WTC11 (cell line): Measurements from ENCODE around the gene DNM1. TPM values are rescaled to one million over a fixed set of nuclear protein-coding genes. Genes with fewer than 3 reads are reported as not detected.

Experiments used
- ATAC-seq: fragments of 200-7000 bp; cut with Tn5 transposase; 2 replicates; pipeline ENCODE4 v1.10.0; 2021; ENCODE audit warnings: mild to moderate bottlenecking, moderate library complexity
- CTCF ChIA-PET: fragments of 300-600 bp; sonication (Branson Sonifier 250); formaldehyde crosslinking; loops from one replicate; lab custom pipeline; 2021; ENCODE audit warnings: antibody characterized with exemption; lab: Charles Lee
- POLR2A ChIA-PET: fragments of 350-600 bp; sonication (Branson Sonifier 250); formaldehyde crosslinking; loops from one replicate; lab custom pipeline; 2021; ENCODE audit warnings: antibody characterized with exemption; lab: Charles Lee
- DNase-seq: peaks from one replicate; pipeline ENCODE4 v3.0.0; 2021; ENCODE audit warnings: low spot score
- H3K27ac Mint-ChIP-seq: 2 replicates; pipeline ENCODE4 v1.8.0; 2021; ENCODE audit warnings: mixed read lengths
- H3K27me3 Mint-ChIP-seq: 2 replicates; pipeline ENCODE4 v1.8.0; 2021; ENCODE audit warnings: low read depth, mild to moderate bottlenecking, moderate library complexity, mixed read lengths
- H3K36me3 Mint-ChIP-seq: 2 replicates; pipeline ENCODE4 v1.8.0; 2021; ENCODE audit warnings: mixed read lengths
- H3K4me1 Mint-ChIP-seq: 2 replicates; pipeline ENCODE4 v1.8.0; 2022; ENCODE audit warnings: mixed read lengths
- H3K4me3 Mint-ChIP-seq: 2 replicates; pipeline ENCODE4 v1.8.0; 2021; ENCODE audit warnings: mild to moderate bottlenecking, moderate library complexity, mixed read lengths
- H3K9me3 Mint-ChIP-seq: 2 replicates; pipeline ENCODE4 v1.8.0; 2021; ENCODE audit warnings: mixed read lengths
- CREM ChIP-seq: sonication (generic); formaldehyde crosslinking; IDR thresholded peaks from 2 replicates; pipeline ENCODE4 v1.8.1; 2022; ENCODE audit warnings: mild to moderate bottlenecking, missing genetic modification reagents, moderate library complexity
- FOXK1 ChIP-seq: sonication (generic); formaldehyde crosslinking; IDR thresholded peaks from 2 replicates; pipeline ENCODE4 v1.8.0; 2022; ENCODE audit warnings: mild to moderate bottlenecking, moderate library complexity, missing genetic modification reagents
- FOXP1 ChIP-seq: sonication (generic); formaldehyde crosslinking; IDR thresholded peaks from 2 replicates; pipeline ENCODE4 v1.8.0; 2022; ENCODE audit warnings: missing genetic modification reagents, mild to moderate bottlenecking, moderate library complexity, borderline replicate concordance
- GRHL2 ChIP-seq: fragments of 250-450 bp; sonication (Bioruptor Pico); IDR thresholded peaks from 2 replicates; pipeline ENCODE4 v1.8.0; 2022; ENCODE audit warnings: mild to moderate bottlenecking, moderate library complexity; ENCODE audit not compliant: insufficient replicate concordance, severe bottlenecking
- JUN ChIP-seq: sonication (generic); formaldehyde crosslinking; IDR thresholded peaks from 2 replicates; pipeline ENCODE4 v1.8.0; 2023; ENCODE audit warnings: mild to moderate bottlenecking, missing genetic modification reagents
- NFE2L1 ChIP-seq: sonication (generic); formaldehyde crosslinking; IDR thresholded peaks from 2 replicates; pipeline ENCODE4 v1.8.1; 2023; ENCODE audit warnings: missing genetic modification reagents
- NR3C1 ChIP-seq: sonication (generic); formaldehyde crosslinking; conservative IDR thresholded peaks from 2 replicates; pipeline ENCODE4 v1.8.1; 2023; ENCODE audit warnings: low read depth, mild to moderate bottlenecking, missing genetic modification reagents
- PRRX2 ChIP-seq: fragments of 250-450 bp; sonication (Bioruptor Pico); IDR thresholded peaks from 2 replicates; pipeline ENCODE4 v1.8.0; 2021; ENCODE audit warnings: mild to moderate bottlenecking
- SMAD3 ChIP-seq: sonication (generic); formaldehyde crosslinking; IDR thresholded peaks from 2 replicates; pipeline ENCODE4 v1.8.0; 2022; ENCODE audit warnings: missing genetic modification reagents, mild to moderate bottlenecking, borderline replicate concordance
- SMAD4 ChIP-seq: sonication (generic); formaldehyde crosslinking; IDR thresholded peaks from 2 replicates; pipeline ENCODE4 v1.8.0; 2022; ENCODE audit warnings: mild to moderate bottlenecking, missing genetic modification reagents
- SOX15 ChIP-seq: fragments of 250-450 bp; sonication (Bioruptor Pico); IDR thresholded peaks from 2 replicates; pipeline ENCODE4 v1.9.0; 2021; ENCODE audit warnings: mild to moderate bottlenecking
- TEAD1 ChIP-seq: sonication (generic); formaldehyde crosslinking; IDR thresholded peaks from 2 replicates; pipeline ENCODE4 v1.8.0; 2022; ENCODE audit warnings: mild to moderate bottlenecking, missing genetic modification reagents
- TEAD4 ChIP-seq: sonication (generic); formaldehyde crosslinking; IDR thresholded peaks from 2 replicates; pipeline ENCODE4 v1.8.0; 2022; ENCODE audit warnings: mild to moderate bottlenecking, missing genetic modification reagents
- ZNF138 ChIP-seq: sonication (generic); formaldehyde crosslinking; conservative IDR thresholded peaks from 2 replicates; pipeline ENCODE4 v1.8.1; 2022; ENCODE audit warnings: mild to moderate bottlenecking, moderate library complexity, missing genetic modification reagents
- ZNF232 ChIP-seq: sonication (generic); formaldehyde crosslinking; IDR thresholded peaks from 2 replicates; pipeline ENCODE4 v1.8.0; 2022; ENCODE audit warnings: mild to moderate bottlenecking, missing genetic modification reagents
- ZNF671 ChIP-seq: fragments of 250-450 bp; sonication (Bioruptor Pico); IDR thresholded peaks from 2 replicates; pipeline ENCODE4 v1.8.0; 2021; ENCODE audit warnings: mild to moderate bottlenecking
- total RNA-seq: library from RNA; stranded (reverse); gene quantifications from 3 replicates; pipeline ENCODE4 v1.2.3, GENCODE V29; 2021
- TF ChIP-seq, protein P1 (sequence below): fragments of 250-450 bp; sonication (Bioruptor Pico); IDR thresholded peaks from 2 replicates; pipeline ENCODE4 v1.9.0; 2021; ENCODE audit warnings: mild to moderate bottlenecking, borderline replicate concordance
- TF ChIP-seq, protein P2 (sequence below): sonication (generic); formaldehyde crosslinking; IDR thresholded peaks from 2 replicates; pipeline ENCODE4 v1.8.0; 2023; ENCODE audit warnings: missing genetic modification reagents, mild to moderate bottlenecking, borderline replicate concordance
- TF ChIP-seq, protein P3 (sequence below): sonication (generic); formaldehyde crosslinking; conservative IDR thresholded peaks from 2 replicates; pipeline ENCODE4 v1.8.1; 2023; ENCODE audit warnings: mild to moderate bottlenecking, low read depth, missing genetic modification reagents, moderate library complexity

Gene DNM1
- total RNA-seq, 1 experiment from 2014 or later: 79.0 TPM

DNA sequence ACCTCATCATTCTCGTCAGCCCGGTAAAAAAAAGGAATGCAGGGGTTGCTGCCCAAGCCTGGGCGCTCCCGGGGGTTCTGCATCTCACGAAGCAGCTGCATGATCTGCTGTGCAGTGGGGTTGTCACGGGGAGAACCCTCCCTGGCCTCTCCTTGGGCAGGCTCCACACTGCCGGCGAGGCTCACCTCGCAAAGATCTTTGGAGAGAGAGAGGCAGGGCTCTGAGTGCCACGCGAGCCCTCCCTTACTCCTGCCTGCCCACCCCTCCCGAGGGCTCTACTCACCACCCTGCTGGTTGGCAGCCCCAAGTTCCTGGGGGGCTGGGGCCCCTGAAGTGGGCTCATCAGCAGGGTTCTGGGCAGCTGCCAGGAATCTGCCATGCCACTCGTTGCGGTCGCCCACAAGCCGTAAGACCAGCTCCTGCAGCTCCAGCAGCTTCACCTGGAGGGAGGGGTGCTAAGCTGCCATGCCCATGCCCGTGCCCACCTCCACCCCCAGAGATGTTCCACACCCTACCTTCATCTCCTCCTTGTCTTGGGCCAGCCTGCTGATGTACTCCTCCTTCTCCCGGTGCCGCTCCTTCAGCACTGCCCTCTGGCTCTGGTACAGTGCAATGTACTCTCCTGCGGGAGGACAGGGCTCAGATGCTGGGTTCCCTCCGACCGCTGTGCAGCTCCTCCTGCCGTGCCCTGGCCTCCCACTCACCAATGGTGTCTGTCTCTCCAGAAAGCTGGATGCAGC is 54.1 kb downstream of the DNM1 start:
- H3K27ac Mint-ChIP-seq: no peak overlapping the region; the same call in 1 of the 2 replicates

More for the DNA sequence above, 54.1 kb downstream of the DNM1 start:
- ChIA-PET POLR2A (no interaction called here), CTCF (interaction anchor here (1.1 kb wide), 1 partner anchor 132 kb away, joined by 4 read pairs; no protein-coding TSS in a partner anchor)
- Mint-ChIP-seq H3K4me3 (no peak overlapping the region), H3K9me3 (no peaks in the 10 kb centered on the region), H3K4me1 (peaks cover 24% of the 10 kb centered on the region), H3K36me3 (peaks cover 26% of the 10 kb centered on the region), H3K27me3 (no peaks in the 10 kb centered on the region)
- no peak for ATAC-seq
- no peak for DNase-seq
- no peak for TF ChIP-seq SMAD3 (CRISPR knock-in tag)
- no peak for TF ChIP-seq FOXP1 (CRISPR knock-in tag)
- TF ChIP-seq NR3C1 (CRISPR knock-in tag): no peak
- no peak for TF ChIP-seq GRHL2 (CRISPR knock-in tag)
- TF ChIP-seq SMAD4 (CRISPR knock-in tag): no peak
- no peak for TF ChIP-seq SOX15 (CRISPR knock-in tag)
- TF ChIP-seq TEAD4 (CRISPR knock-in tag): no peak
- no peak for TF ChIP-seq TEAD1 (CRISPR knock-in tag)
- TF ChIP-seq, protein P1, sequence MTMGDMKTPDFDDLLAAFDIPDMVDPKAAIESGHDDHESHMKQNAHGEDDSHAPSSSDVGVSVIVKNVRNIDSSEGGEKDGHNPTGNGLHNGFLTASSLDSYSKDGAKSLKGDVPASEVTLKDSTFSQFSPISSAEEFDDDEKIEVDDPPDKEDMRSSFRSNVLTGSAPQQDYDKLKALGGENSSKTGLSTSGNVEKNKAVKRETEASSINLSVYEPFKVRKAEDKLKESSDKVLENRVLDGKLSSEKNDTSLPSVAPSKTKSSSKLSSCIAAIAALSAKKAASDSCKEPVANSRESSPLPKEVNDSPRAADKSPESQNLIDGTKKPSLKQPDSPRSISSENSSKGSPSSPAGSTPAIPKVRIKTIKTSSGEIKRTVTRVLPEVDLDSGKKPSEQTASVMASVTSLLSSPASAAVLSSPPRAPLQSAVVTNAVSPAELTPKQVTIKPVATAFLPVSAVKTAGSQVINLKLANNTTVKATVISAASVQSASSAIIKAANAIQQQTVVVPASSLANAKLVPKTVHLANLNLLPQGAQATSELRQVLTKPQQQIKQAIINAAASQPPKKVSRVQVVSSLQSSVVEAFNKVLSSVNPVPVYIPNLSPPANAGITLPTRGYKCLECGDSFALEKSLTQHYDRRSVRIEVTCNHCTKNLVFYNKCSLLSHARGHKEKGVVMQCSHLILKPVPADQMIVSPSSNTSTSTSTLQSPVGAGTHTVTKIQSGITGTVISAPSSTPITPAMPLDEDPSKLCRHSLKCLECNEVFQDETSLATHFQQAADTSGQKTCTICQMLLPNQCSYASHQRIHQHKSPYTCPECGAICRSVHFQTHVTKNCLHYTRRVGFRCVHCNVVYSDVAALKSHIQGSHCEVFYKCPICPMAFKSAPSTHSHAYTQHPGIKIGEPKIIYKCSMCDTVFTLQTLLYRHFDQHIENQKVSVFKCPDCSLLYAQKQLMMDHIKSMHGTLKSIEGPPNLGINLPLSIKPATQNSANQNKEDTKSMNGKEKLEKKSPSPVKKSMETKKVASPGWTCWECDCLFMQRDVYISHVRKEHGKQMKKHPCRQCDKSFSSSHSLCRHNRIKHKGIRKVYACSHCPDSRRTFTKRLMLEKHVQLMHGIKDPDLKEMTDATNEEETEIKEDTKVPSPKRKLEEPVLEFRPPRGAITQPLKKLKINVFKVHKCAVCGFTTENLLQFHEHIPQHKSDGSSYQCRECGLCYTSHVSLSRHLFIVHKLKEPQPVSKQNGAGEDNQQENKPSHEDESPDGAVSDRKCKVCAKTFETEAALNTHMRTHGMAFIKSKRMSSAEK (CRISPR knock-in tag): no peak
- no peak for TF ChIP-seq CREM (CRISPR knock-in tag)
- TF ChIP-seq, protein P2, sequence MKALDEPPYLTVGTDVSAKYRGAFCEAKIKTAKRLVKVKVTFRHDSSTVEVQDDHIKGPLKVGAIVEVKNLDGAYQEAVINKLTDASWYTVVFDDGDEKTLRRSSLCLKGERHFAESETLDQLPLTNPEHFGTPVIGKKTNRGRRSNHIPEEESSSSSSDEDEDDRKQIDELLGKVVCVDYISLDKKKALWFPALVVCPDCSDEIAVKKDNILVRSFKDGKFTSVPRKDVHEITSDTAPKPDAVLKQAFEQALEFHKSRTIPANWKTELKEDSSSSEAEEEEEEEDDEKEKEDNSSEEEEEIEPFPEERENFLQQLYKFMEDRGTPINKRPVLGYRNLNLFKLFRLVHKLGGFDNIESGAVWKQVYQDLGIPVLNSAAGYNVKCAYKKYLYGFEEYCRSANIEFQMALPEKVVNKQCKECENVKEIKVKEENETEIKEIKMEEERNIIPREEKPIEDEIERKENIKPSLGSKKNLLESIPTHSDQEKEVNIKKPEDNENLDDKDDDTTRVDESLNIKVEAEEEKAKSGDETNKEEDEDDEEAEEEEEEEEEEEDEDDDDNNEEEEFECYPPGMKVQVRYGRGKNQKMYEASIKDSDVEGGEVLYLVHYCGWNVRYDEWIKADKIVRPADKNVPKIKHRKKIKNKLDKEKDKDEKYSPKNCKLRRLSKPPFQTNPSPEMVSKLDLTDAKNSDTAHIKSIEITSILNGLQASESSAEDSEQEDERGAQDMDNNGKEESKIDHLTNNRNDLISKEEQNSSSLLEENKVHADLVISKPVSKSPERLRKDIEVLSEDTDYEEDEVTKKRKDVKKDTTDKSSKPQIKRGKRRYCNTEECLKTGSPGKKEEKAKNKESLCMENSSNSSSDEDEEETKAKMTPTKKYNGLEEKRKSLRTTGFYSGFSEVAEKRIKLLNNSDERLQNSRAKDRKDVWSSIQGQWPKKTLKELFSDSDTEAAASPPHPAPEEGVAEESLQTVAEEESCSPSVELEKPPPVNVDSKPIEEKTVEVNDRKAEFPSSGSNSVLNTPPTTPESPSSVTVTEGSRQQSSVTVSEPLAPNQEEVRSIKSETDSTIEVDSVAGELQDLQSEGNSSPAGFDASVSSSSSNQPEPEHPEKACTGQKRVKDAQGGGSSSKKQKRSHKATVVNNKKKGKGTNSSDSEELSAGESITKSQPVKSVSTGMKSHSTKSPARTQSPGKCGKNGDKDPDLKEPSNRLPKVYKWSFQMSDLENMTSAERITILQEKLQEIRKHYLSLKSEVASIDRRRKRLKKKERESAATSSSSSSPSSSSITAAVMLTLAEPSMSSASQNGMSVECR: no peak
- TF ChIP-seq PRRX2 (CRISPR knock-in tag): no peak
- no peak for TF ChIP-seq ZNF138 (CRISPR knock-in tag)
- no peak for TF ChIP-seq ZNF671 (CRISPR knock-in tag)
- TF ChIP-seq NFE2L1: no peak
- no peak for TF ChIP-seq JUN
- TF ChIP-seq, protein P3, sequence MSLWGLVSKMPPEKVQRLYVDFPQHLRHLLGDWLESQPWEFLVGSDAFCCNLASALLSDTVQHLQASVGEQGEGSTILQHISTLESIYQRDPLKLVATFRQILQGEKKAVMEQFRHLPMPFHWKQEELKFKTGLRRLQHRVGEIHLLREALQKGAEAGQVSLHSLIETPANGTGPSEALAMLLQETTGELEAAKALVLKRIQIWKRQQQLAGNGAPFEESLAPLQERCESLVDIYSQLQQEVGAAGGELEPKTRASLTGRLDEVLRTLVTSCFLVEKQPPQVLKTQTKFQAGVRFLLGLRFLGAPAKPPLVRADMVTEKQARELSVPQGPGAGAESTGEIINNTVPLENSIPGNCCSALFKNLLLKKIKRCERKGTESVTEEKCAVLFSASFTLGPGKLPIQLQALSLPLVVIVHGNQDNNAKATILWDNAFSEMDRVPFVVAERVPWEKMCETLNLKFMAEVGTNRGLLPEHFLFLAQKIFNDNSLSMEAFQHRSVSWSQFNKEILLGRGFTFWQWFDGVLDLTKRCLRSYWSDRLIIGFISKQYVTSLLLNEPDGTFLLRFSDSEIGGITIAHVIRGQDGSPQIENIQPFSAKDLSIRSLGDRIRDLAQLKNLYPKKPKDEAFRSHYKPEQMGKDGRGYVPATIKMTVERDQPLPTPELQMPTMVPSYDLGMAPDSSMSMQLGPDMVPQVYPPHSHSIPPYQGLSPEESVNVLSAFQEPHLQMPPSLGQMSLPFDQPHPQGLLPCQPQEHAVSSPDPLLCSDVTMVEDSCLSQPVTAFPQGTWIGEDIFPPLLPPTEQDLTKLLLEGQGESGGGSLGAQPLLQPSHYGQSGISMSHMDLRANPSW (CRISPR knock-in tag): no peak
- no peak for TF ChIP-seq FOXK1 (CRISPR knock-in tag)
- TF ChIP-seq ZNF232 (CRISPR knock-in tag): no peak
